Osteoblast (primary cell): Measurements from ENCODE around the gene SPACA5B. TPM values are rescaled to one million over a fixed set of nuclear protein-coding genes. Genes with fewer than 3 reads are reported as not detected.
"Not testable (repeated sequence)": the region's sequence is repeated elsewhere in the genome, so short reads cannot be mapped to it uniquely, and the experiment has no call there.

Experiments
- DNase-seq: peaks from one replicate; pipeline ENCODE4 v3.0.0; 2011; ENCODE audit warnings: low spot score, mixed read lengths; ENCODE audit not compliant: insufficient read length; ENCODE audit errors: missing footprints
- H2AFZ ChIP-seq: 2 replicates; pipeline ENCODE4 v1.6.0; 2011; ENCODE audit warnings: mild to moderate bottlenecking, low read length
- H3K27ac ChIP-seq: 2 replicates; pipeline ENCODE4 v1.5.1; 2011; ENCODE audit warnings: mild to moderate bottlenecking, low read depth, low read length, moderate library complexity
- H3K27me3 ChIP-seq: 2 replicates; pipeline ENCODE4 v1.6.0; 2012; ENCODE audit warnings: mild to moderate bottlenecking, control low read depth, inconsistent platforms, low read length, moderate library complexity; ENCODE audit not compliant: insufficient read depth
- H3K36me3 ChIP-seq: 2 replicates; pipeline ENCODE4 v1.5.1; 2011; ENCODE audit warnings: mild to moderate bottlenecking, low read length, control low read depth, moderate library complexity; ENCODE audit not compliant: insufficient read depth
- H3K4me1 ChIP-seq: 2 replicates; pipeline ENCODE4 v1.5.1; 2011; ENCODE audit warnings: mild to moderate bottlenecking, low read length, control low read depth, moderate library complexity; ENCODE audit not compliant: insufficient read depth
- H3K4me2 ChIP-seq: 2 replicates; pipeline ENCODE4 v1.6.0; 2011; ENCODE audit warnings: mild to moderate bottlenecking, low read length; ENCODE audit not compliant: insufficient read depth
- H3K4me3 ChIP-seq: fragments of 200-600 bp; sonication (generic); 3 replicates; pipeline ENCODE4 v1.5.1; 2012; ENCODE audit warnings: mild to moderate bottlenecking, low read length, inconsistent platforms; ENCODE audit not compliant: insufficient read depth
- H3K79me2 ChIP-seq: 2 replicates; pipeline ENCODE4 v1.6.0; 2012; ENCODE audit warnings: mild to moderate bottlenecking, low read length, control low read depth, inconsistent platforms; ENCODE audit not compliant: insufficient read depth
- H3K9me3 ChIP-seq: 2 replicates; pipeline ENCODE4 v1.5.1; 2011; ENCODE audit warnings: low read depth, low read length, control low read depth
- H4K20me1 ChIP-seq: 2 replicates; pipeline ENCODE4 v1.6.0; 2012; ENCODE audit warnings: mild to moderate bottlenecking, low read length, control low read depth; ENCODE audit not compliant: insufficient read depth
- CTCF ChIP-seq: IDR thresholded peaks from 2 replicates; pipeline ENCODE4 v1.5.1; 2011; ENCODE audit warnings: mild to moderate bottlenecking, low read depth, low read length, moderate library complexity; ENCODE audit errors: extremely low read depth
- total RNA-seq: library from RNA; depleted of rRNA; stranded (reverse); fragments of >200 nt; gene quantifications from 2 replicates; pipeline ENCODE4 v1.2.3, GENCODE V29; 2012

The SPACA5B gene
- total RNA-seq, 1 donor: not detected

GRCh38 chrX:48153769-48154168 is 23.3 kb downstream of the SPACA5B start:
- no peak for TF ChIP-seq CTCF
- Histone ChIP-seq H3K4me3 (no peak overlapping the region), H3K36me3 (no peaks in the 10 kb centered on the region), H3K4me1 (no peaks in the 10 kb centered on the region), H3K27ac (no peak overlapping the region), H3K79me2 (no peaks in the 10 kb centered on the region), H3K27me3 (no peaks in the 10 kb centered on the region), H3K4me2 (no peak overlapping the region), H2AFZ (no peak overlapping the region), H3K9me3 (no peaks in the 10 kb centered on the region), H4K20me1 (no peaks in the 10 kb centered on the region)
- no peak for DNase-seq

- Histone ChIP-seq H2AFZ (no peak overlapping the region), H3K27me3 (no peaks in the 10 kb centered on the region), H3K4me2 (no peak overlapping the region), H4K20me1 (no peaks in the 10 kb centered on the region), H3K27ac (no peak overlapping the region), H3K9me3 (no peaks in the 10 kb centered on the region), H3K36me3 (no peaks in the 10 kb centered on the region), H3K4me1 (no peaks in the 10 kb centered on the region), H3K4me3 (no peak overlapping the region), H3K79me2 (no peaks in the 10 kb centered on the region)
- DNase-seq: no peak
- no peak for TF ChIP-seq CTCF
Observed at GRCh38 chrX:48154796-48155195, 24.4 kb downstream of the SPACA5B start.

- Histone ChIP-seq H2AFZ (no peak overlapping the region), H3K9me3 (no peaks in the 10 kb centered on the region), H3K4me1 (no peaks in the 10 kb centered on the region), H4K20me1 (no peaks in the 10 kb centered on the region), H3K36me3 (no peaks in the 10 kb centered on the region), H3K4me2 (no peak overlapping the region), H3K27me3 (no peaks in the 10 kb centered on the region), H3K4me3 (no peak overlapping the region), H3K79me2 (no peaks in the 10 kb centered on the region), H3K27ac (no peak overlapping the region)
- no peak for TF ChIP-seq CTCF
- no peak for DNase-seq
Observed at GRCh38 chrX:48156014-48156413, 25.6 kb downstream of the SPACA5B start.

- TF ChIP-seq CTCF: no peak
- Histone ChIP-seq H3K4me3 (no peak overlapping the region), H3K27ac (no peak overlapping the region), H3K79me2 (no peaks in the 10 kb centered on the region), H4K20me1 (no peaks in the 10 kb centered on the region), H3K4me2 (no peak overlapping the region), H2AFZ (no peak overlapping the region), H3K4me1 (no peaks in the 10 kb centered on the region), H3K36me3 (no peaks in the 10 kb centered on the region), H3K27me3 (no peaks in the 10 kb centered on the region), H3K9me3 (no peaks in the 10 kb centered on the region)
- no peak for DNase-seq
Observed at GRCh38 chrX:48165241-48165640, 34.8 kb downstream of the SPACA5B start.

- not testable (repeated sequence) for H3K4me1 ChIP-seq, H3K27me3 ChIP-seq, H3K36me3 ChIP-seq, H3K79me2 ChIP-seq, H4K20me1 ChIP-seq, DNase-seq, H2AFZ ChIP-seq, H3K4me2 ChIP-seq, H3K27ac ChIP-seq, H3K4me3 ChIP-seq, H3K9me3 ChIP-seq
Observed at GRCh38 chrX:48166322-48166721, 35.9 kb downstream of the SPACA5B start.
